ENCODE measurements around the gene TMEM62. TPM values are rescaled to one million over a fixed set of nuclear protein-coding genes. Genes with fewer than 3 reads are reported as not detected.

TMEM62 gene
- total RNA-seq, 4 donors from 2014 or later: 11.5 to 25.2 (median 22.9) TPM

DNA sequence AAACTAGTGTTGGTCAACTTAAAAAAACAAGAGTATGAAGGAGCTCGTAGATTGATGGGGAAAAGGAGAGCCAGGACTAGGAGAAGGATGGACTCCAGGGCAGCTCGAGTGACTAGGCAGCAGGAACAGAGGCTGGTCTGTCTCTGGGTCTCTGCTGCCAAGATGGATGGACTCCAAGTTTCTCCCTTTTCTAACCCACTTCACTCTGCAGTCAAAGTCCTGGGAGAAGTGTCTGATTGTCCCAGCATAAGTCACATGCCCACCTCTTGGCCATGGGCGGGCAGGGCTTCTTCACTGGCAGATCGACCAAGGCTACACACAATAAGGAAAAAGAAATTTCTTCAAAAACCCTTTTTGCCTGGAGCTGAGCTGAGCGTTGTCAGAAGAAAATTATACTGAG, 96.6 kb downstream of the TMEM62 start:
- peaks cover 4% of the 10 kb centered on the region for H3K27me3 ChIP-seq
- TF ChIP-seq POLR2AphosphoS5 (IDR thresholded peaks at IDR 0.05) (no peak), EP300 (IDR thresholded peaks at IDR 0.05) (no peak), POLR2A (IDR thresholded peaks at IDR 0.05) (no peak)
- TF ChIP-seq, protein P1, sequence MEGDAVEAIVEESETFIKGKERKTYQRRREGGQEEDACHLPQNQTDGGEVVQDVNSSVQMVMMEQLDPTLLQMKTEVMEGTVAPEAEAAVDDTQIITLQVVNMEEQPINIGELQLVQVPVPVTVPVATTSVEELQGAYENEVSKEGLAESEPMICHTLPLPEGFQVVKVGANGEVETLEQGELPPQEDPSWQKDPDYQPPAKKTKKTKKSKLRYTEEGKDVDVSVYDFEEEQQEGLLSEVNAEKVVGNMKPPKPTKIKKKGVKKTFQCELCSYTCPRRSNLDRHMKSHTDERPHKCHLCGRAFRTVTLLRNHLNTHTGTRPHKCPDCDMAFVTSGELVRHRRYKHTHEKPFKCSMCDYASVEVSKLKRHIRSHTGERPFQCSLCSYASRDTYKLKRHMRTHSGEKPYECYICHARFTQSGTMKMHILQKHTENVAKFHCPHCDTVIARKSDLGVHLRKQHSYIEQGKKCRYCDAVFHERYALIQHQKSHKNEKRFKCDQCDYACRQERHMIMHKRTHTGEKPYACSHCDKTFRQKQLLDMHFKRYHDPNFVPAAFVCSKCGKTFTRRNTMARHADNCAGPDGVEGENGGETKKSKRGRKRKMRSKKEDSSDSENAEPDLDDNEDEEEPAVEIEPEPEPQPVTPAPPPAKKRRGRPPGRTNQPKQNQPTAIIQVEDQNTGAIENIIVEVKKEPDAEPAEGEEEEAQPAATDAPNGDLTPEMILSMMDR (IDR thresholded peaks at IDR 0.05): no peak
- peak overlapping the region in 3 of 4 donors; percentile 7 to 51 (median 31) for H3K27ac ChIP-seq
- no peak for ATAC-seq
- 30 to 67% methylated on average over 2 to 5 of the region's 5 CpGs for WGBS, 2 donors (ENCODE audit: low coverage in 1 of 2)
- H3K36me3 ChIP-seq: no peaks in the 10 kb centered on the region
- no peak overlapping the region for H3K4me3 ChIP-seq
- peaks cover 0 to 5% (median 0%) of the 10 kb centered on the region in 3 donors for H3K4me1 ChIP-seq
- no peaks in the 10 kb centered on the region for H3K9me3 ChIP-seq

DNA sequence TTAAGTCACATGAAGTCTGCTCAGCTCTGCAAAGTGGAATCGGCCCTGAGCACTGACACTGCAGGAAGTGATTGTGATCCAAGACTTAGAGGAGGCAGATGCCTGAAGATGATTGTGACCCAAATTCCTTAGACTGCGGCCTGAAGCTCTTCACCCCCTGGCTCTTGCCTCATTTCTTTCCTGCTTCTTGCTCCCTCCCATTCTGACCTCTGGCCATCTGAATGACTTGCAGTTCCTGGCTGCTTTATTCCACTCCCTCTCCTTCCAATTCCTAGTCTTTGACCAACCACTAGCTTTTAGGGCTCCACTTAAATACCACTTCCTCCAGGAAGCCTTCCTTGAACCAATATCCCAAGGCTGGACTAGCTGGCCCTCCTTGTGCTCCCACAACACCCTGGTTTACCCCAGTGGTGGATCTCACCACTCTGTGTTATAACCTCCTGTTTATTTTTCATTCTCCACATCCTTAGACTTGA, 97.3 kb downstream of the TMEM62 start:
- Histone ChIP-seq H3K4me1 (peaks cover 0 to 5% (median 0%) of the 10 kb centered on the region in 3 donors), H3K27ac (peak overlapping the region in 3 of 4 donors; percentile 55 to 64 (median 62)), H3K4me3 (no peak overlapping the region), H3K36me3 (no peaks in the 10 kb centered on the region), H3K9me3 (no peaks in the 10 kb centered on the region), H3K27me3 (peaks cover 4% of the 10 kb centered on the region)
- WGBS, 2 donors (ENCODE audit: low coverage in 1 of 2): 40 to 57% methylated on average over 1 to 2 of the region's 2 CpGs
- ATAC-seq: peak; percentile 92
- TF ChIP-seq EP300 (IDR thresholded peaks at IDR 0.05) (no peak), POLR2AphosphoS5 (IDR thresholded peaks at IDR 0.05) (peak; percentile 7)
- TF ChIP-seq, protein P1 (IDR thresholded peaks at IDR 0.05): no peak

DNA sequence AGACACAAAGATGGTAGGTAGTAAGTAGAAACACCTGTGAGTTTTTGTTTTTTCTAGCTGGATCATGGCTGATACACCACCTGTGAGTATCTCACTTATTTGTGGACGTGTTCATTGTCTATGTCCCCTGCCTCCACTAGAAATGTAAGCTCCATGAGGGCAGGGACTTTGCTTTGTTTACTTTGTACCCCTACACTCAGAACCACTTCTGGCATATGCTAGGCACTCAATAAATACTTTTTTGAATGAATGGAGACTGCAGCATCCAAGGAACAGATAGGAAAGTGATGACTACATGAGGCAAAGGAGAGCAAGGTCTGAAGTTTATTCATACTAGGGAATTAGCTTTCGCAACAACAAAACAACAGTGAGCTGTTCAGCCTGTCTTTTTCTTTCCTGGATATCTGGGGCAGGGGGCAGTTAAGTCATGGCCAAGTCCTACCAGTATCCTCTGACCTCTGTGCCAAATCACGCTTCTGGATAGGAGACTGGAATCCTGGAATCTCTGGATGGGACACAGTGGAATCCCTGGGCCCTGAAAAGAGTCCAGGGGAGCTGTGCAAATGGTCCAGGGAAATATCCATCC, 99.0 kb downstream of the TMEM62 start:
- 56 to 90% methylated on average over 2 to 3 of the region's 3 CpGs for WGBS, 2 donors (ENCODE audit: low coverage in 1 of 2)
- H3K9me3 ChIP-seq: no peaks in the 10 kb centered on the region
- no peak for ATAC-seq
- peaks cover 7% of the 10 kb centered on the region for H3K27me3 ChIP-seq
- H3K4me3 ChIP-seq: no peak overlapping the region
- H3K27ac ChIP-seq: no peak overlapping the region
- H3K4me1 ChIP-seq: peaks cover 0 to 5% (median 0%) of the 10 kb centered on the region in 3 donors
- H3K36me3 ChIP-seq: no peaks in the 10 kb centered on the region
- TF ChIP-seq POLR2AphosphoS5 (IDR thresholded peaks at IDR 0.05): no peak
- TF ChIP-seq EP300 (IDR thresholded peaks at IDR 0.05): no peak
- TF ChIP-seq POLR2A (IDR thresholded peaks at IDR 0.05): no peak
- TF ChIP-seq, protein P1 (IDR thresholded peaks at IDR 0.05): no peak

Small RNA genes within 50 kb of the gene (small RNA-seq; reads per million reads assigned to genes)
- gene AC068724.2: 0 reads per million in 4 donors

Other genes starting within 250 kb of the TMEM62 start
- 10 to 100 TPM; 21.2 to 24.4 (median 23.2) TPM for gene TTBK2, start 212.8 kb upstream of the TMEM62 start, total RNA-seq
- gene UBR1, start 27.5 kb upstream of the TMEM62 start, total RNA-seq: 10 to 100 TPM; 24.0 to 46.1 (median 31.5) TPM
- 10 to 100 TPM; 43.0 to 70.9 (median 54.1) TPM for gene CCNDBP1, start 51.8 kb downstream of the TMEM62 start, total RNA-seq
- gene EPB42, start 87.4 kb downstream of the TMEM62 start, total RNA-seq: under 1 TPM in 2 of 4 donors, not detected in 2; 0.12 to 0.40 TPM
- gene TGM5, start 133.3 kb downstream of the TMEM62 start, total RNA-seq: 1 to 10 TPM in 1 of 4 donors, under 1 TPM in 2, not detected in 1; 0.31 to 1.3 (median 0.58) TPM
- not detected for gene TGM7, start 168.7 kb downstream of the TMEM62 start, total RNA-seq
- gene LCMT2, start 197.0 kb downstream of the TMEM62 start, total RNA-seq: 1 to 10 TPM; 5.4 to 9.5 (median 6.4) TPM
- gene ZSCAN29, start 237.5 kb downstream of the TMEM62 start, total RNA-seq: 10 to 100 TPM; 18.0 to 30.7 (median 22.3) TPM
- 10 to 100 TPM; 11.3 to 26.0 (median 14.2) TPM for gene TUBGCP4, start 237.5 kb downstream of the TMEM62 start, total RNA-seq